ENCODE measurements around the gene VAV2.

GRCh38 chr9:133854048-133854447 lies 138.1 kb downstream of the VAV2 start:
- TF ChIP-seq CTCF (IDR thresholded peaks at IDR 0.05): no peak
- 0 out of 2 replicates have a peak, but pooled peaks have one; percentile 20 for TF ChIP-seq POLR2A (IDR thresholded peaks at IDR 0.05; ENCODE audit: low read length)
- TF ChIP-seq JUNB (IDR thresholded peaks at IDR 0.05): no peak
- no peak for TF ChIP-seq EP300 (IDR thresholded peaks at IDR 0.05)
- no peak for TF ChIP-seq USF2 (IDR thresholded peaks at IDR 0.05)
- TF ChIP-seq CHD2 (IDR thresholded peaks at IDR 0.05; ENCODE audit: low read length, partially characterized antibody): no peak
- no peak for TF ChIP-seq EHMT2 (IDR thresholded peaks at IDR 0.05; ENCODE audit: low read depth)
- no peak for TF ChIP-seq RFX5 (IDR thresholded peaks at IDR 0.05)
- TF ChIP-seq ZFP36 (IDR thresholded peaks at IDR 0.05; ENCODE audit: borderline replicate concordance, partially characterized antibody): no peak
- no peak for TF ChIP-seq JUN (IDR thresholded peaks at IDR 0.05)
- no peak for TF ChIP-seq POLR2AphosphoS2 (conservative IDR thresholded peaks at IDR 0.05; ENCODE audit: low read length)
- TF ChIP-seq NFE2L2 (conservative IDR thresholded peaks at IDR 0.05; ENCODE audit: low read length): no peak
- TF ChIP-seq CHD4 (IDR thresholded peaks at IDR 0.05; ENCODE audit: borderline replicate concordance): no peak
- no peak for TF ChIP-seq FOSL2 (IDR thresholded peaks at IDR 0.05)
- no peak for TF ChIP-seq FOSL2 (CRISPR knock-in tag; IDR thresholded peaks at IDR 0.05)

Measured in A549 (cell line).